NCI-H1105 treated with DMSO at 0.1 percent for 48 hours (cell line): ENCODE measurements around the gene SMPDL3A.

ENCODE experiments used
- DNase-seq: peaks from one replicate; lab custom pipeline; 2025; lab: John Stamatoyannopoulos, UW

The SMPDL3A gene

GRCh38 chr6:122804962-122805485 is 16.0 kb downstream of the SMPDL3A start:
- no peak for DNase-seq

- no peak for DNase-seq
Observed at GRCh38 chr6:122806291-122806690, 17.2 kb downstream of the SMPDL3A start.

- no peak for DNase-seq
Observed at GRCh38 chr6:122808121-122808885, 19.2 kb downstream of the SMPDL3A start.

- no peak for DNase-seq
Observed at GRCh38 chr6:122809001-122809400, 19.9 kb downstream of the SMPDL3A start.

GRCh38 chr6:122809691-122810090 is 20.6 kb downstream of the SMPDL3A start:
- DNase-seq, result no peak

- DNase-seq, result no peak
Observed at GRCh38 chr6:122810189-122810588, 21.1 kb downstream of the SMPDL3A start.

GRCh38 chr6:122817358-122817757 is 28.3 kb downstream of the SMPDL3A start:
- DNase-seq, result no peak

GRCh38 chr6:122817766-122818165 is 28.7 kb downstream of the SMPDL3A start:
- no peak for DNase-seq

- DNase-seq, result peak; percentile 38
Observed at GRCh38 chr6:122818866-122819265, 29.8 kb downstream of the SMPDL3A start.

GRCh38 chr6:122821095-122821494 is 32.0 kb downstream of the SMPDL3A start:
- no peak for DNase-seq

- no peak for DNase-seq
Observed at GRCh38 chr6:122825163-122825562, 36.1 kb downstream of the SMPDL3A start.

- DNase-seq, result no peak
Observed at GRCh38 chr6:122829456-122829855, 40.4 kb downstream of the SMPDL3A start.

- no peak for DNase-seq
Observed at GRCh38 chr6:122831511-122831910, 42.5 kb downstream of the SMPDL3A start.

- no peak for DNase-seq
Observed at GRCh38 chr6:122832459-122832858, 43.4 kb downstream of the SMPDL3A start.

GRCh38 chr6:122833021-122833491 is 44.0 kb downstream of the SMPDL3A start:
- no peak for DNase-seq

- no peak for DNase-seq
Observed at GRCh38 chr6:122838060-122838780, 49.2 kb downstream of the SMPDL3A start.

- peak; percentile 60 for DNase-seq
Observed at GRCh38 chr6:122839472-122839871, 50.4 kb downstream of the SMPDL3A start.

- no peak for DNase-seq
Observed at GRCh38 chr6:122839906-122840305, 50.8 kb downstream of the SMPDL3A start.

- DNase-seq, result no peak
Observed at GRCh38 chr6:122845464-122845863, 56.4 kb downstream of the SMPDL3A start.

GRCh38 chr6:122845916-122846612 is 57.0 kb downstream of the SMPDL3A start:
- DNase-seq, result no peak

GRCh38 chr6:122853259-122853995 is 64.4 kb downstream of the SMPDL3A start:
- no peak for DNase-seq
